Epithelial cell of prostate (primary cell): ENCODE measurements around the gene WNK2.

Experiments used
- DNase-seq: peaks from one replicate; pipeline ENCODE4 v3.0.0-alpha.2; 2011; ENCODE audit warnings: low read depth, low spot score
- H3K27ac ChIP-seq: fragments of 450-650 bp; 2 replicates; pipeline ENCODE4 v1.5.1; 2017; ENCODE audit warnings: mild to moderate bottlenecking

Gene WNK2

DNA sequence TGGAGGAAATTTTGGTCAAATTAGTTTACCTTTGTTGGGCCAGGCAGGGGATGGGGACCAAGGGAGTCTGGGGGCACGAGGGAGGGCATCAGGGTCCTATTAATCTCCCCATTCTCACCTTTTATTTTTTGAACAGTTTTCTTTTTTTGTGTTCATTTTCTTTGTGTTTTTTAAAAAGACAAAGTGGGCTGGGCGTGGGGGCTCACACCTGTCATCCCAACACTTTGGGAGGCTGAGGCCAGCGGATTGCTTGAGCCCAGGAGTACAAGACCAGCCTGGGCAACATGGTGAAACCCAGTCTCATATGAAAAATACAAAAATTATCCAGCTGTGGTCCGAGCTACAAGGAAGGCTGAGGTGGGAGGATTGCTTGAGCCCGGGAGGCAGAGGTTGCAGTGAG is 103.7 kb downstream of the WNK2 start:
- no peak overlapping the region for H3K27ac ChIP-seq
- no peak for DNase-seq

DNA sequence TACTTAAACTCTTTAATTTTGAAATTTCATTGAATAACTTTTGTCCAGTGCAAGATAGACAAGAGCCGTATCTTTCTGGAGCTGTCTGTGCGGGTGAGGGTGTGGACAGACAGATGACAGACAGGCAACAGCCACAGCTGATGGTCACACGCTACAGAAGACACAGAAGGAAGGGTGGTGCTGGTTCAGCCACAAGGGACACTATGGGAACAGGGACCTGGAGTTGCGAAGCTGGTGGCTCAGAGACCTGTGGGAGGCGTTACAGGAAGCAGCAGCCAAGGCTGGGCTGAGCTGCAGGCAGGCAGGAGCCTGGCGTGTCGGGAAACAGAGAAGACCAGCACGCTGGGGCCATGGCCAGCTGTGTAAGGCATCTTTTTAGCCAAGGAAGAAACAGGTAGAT is 104.4 kb downstream of the WNK2 start:
- DNase-seq = no peak
- no peak overlapping the region for H3K27ac ChIP-seq

DNA sequence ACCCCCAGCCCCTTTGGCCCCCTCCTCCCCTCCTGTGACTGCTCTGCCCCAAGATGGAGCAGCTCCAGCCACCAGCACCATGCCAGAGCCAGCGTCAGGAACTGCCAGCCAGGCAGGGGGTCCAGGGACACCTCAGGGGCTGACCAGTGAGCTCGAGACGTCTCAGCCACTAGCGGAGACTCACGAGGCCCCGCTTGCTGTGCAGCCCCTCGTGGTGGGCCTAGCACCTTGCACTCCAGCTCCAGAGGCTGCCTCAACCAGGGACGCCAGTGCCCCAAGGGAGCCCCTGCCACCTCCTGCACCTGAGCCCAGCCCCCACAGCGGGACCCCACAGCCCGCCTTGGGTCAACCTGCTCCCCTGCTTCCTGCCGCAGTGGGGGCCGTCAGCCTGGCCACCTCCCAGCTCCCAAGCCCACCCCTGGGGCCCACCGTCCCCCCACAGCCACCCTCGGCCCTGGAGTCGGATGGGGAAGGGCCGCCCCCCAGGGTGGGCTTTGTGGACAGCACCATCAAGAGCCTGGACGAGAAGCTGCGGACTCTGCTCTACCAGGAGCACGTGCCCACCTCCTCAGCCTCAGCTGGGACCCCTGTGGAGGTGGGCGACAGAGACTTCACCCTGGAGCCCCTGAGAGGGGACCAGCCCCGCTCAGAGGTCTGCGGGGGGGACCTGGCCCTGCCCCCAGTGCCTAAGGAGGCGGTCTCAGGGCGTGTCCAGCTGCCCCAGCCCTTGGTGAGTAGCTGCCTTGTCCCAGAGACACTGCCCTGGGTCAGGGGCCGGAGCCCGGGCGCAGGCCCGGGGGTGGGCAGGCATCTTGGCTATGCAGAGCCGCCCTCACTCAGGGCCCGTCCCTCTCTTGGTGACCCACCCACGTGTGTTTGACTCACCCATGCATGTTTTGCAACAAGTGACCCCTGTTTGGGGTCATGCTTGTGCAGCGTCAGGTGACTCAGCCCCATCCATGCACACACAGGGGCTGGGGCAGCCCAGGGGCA is 105.2 kb downstream of the WNK2 start:
- no peak for DNase-seq
- H3K27ac ChIP-seq = no peak overlapping the region

DNA sequence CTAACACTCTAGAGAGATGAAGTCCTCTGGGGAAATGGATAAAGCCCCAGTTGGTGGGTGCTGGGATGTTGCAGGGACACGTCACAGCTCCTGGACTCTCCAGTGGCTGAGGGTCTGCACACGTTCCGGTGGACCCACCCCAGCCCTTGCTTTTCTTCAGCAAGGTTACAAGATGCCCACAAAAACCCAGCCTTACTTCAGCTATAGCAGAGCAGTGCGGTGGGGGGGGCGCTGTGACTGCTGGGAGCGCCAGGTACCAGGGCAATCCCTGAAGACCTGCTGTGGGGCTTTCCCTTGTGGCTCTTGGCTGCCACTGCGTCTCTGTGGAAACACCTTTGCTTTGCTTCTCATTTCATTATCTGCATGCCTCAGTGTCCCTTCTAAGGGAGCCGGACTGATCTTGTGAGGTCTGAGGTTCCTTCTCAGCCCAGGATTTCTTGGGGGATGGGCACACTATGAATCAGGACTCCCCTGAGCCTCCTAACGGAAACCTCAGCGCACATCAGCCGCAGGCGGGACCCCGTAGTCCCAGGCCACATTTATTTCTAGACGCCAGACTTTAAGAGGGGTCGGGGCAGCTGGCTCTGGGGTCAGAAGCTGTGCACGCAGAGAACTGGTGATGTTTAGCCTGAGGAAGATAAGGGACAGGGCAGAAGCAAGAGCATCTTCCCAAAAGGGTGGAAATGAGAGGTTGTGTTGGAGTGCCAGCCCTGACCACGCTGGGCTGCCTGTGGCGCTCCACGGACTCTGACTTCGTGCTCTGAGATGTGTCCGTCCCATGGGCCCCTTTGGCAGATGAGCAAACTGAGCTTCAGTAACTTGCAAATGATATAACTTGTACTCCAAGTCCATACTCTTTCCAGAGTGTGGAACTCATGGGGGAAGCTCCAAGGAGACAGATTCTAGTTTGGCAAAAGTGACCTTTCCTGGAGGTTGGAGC is 106.8 kb downstream of the WNK2 start:
- H3K27ac ChIP-seq = no peak overlapping the region
- DNase-seq = no peak

DNA sequence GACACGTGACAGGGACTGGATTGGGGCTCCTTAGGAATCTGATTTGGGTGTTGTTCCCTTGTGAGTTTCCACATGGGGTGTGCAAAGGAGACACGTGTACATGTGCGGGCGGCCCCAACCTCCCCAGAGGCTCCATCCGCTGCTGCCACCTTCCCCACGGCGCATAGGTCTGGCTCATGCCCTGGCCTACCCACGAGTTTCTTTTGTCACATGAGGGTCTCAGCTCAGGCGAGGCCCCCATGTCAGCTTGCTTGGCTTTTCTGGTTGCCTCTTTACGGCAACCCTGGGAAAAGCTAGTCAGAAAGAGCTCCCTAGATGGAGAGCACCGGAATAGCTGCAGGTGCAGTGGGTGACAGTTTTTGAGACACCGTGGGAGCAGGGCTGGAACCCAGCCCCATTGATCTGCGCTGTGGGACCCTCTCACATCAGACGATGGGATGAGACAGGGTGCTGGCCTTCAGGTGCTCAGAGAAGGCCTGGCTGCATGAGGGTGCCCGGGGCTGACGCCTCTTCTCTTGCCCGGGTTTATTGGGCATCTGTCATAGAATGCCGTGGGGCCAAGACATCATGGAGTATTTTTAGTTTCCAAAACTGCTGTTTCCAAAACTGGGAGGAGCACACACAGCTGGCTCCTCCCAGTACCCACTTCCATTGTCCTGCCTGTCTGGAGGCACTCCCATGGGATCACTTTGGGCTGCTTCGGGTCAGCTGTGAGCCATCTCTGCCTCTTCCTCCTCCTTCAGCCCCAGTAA is 107.8 kb downstream of the WNK2 start:
- no peak overlapping the region for H3K27ac ChIP-seq
- DNase-seq = no peak

DNA sequence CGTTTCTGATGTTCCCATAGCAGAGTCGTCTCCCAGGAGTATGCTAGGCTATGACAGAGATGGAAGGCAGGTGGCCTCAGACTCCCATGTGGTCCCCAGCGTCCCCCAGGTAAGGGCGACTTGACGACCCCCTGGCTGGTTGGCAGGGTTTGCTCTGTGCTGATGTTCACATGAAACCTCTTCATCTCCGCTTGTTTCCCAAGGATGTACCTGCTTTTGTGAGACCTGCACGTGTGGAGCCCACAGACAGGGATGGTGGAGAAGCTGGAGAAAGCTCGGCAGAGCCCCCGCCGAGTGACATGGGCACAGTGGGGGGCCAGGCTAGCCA is 108.3 kb downstream of the WNK2 start:
- DNase-seq = no peak
- no peak overlapping the region for H3K27ac ChIP-seq

DNA sequence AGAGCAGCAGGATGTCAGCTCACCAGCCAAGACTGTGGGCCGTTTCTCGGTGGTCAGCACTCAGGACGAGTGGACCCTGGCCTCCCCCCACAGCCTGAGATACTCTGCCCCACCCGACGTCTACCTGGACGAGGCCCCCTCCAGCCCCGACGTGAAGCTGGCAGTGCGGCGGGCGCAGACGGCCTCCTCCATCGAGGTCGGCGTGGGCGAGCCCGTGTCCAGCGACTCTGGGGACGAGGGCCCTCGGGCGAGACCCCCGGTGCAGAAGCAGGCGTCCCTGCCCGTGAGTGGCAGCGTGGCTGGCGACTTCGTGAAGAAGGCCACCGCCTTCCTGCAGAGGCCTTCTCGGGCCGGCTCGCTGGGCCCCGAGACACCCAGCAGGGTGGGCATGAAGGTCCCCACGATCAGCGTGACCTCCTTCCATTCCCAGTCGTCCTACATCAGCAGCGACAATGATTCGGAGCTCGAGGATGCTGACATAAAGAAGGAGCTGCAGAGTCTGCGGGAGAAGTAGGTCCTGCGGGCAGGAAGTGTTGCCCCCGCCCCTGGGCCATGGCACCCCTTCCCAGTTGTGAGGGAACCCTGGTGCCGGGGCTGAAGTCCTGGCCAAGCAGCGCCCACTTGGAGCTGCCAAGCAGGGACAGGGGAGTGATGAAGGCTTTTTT is 108.9 kb downstream of the WNK2 start:
- no peak overlapping the region for H3K27ac ChIP-seq
- no peak for DNase-seq

DNA sequence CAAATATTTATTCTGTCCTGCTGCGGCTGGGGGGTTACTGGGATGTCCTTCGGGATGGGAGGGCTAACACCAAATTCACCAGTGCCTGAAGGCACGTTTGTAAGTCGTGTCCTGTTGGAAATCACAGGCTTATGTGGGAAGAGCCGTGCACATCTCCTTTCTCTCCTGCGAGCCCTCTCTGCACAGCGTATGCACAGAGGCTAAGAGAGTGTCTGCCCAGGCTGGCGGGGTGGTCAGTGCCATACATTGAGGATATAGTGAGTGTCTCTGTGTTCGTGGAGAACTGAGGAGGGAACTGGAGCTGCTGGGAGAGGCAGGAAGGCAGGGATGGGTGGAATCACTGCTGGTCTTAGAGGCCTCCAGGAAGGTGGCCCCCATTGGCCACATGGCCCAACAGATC is 110.1 kb downstream of the WNK2 start:
- no peak overlapping the region for H3K27ac ChIP-seq
- no peak for DNase-seq

DNA sequence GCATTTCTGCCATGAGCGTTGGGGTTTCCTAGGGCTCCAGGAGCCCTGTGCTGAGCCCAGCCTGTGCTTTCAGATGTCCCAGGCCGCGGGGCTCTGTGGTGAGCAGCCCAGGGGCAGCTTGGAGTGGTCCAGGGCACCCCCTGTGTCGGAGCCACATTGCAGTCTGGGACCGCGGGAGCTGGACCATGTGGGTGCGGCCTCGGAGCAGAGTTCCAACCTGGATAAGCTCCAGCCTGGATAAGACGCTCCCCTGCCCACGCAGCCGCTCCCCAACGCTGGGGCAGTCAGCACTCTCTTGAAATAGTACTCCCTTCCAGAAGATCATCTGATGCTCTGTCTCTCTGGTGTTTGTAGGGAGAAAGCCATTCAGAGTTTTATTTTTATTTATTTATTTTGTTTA is 111.1 kb downstream of the WNK2 start:
- DNase-seq = no peak
- H3K27ac ChIP-seq = no peak overlapping the region

DNA sequence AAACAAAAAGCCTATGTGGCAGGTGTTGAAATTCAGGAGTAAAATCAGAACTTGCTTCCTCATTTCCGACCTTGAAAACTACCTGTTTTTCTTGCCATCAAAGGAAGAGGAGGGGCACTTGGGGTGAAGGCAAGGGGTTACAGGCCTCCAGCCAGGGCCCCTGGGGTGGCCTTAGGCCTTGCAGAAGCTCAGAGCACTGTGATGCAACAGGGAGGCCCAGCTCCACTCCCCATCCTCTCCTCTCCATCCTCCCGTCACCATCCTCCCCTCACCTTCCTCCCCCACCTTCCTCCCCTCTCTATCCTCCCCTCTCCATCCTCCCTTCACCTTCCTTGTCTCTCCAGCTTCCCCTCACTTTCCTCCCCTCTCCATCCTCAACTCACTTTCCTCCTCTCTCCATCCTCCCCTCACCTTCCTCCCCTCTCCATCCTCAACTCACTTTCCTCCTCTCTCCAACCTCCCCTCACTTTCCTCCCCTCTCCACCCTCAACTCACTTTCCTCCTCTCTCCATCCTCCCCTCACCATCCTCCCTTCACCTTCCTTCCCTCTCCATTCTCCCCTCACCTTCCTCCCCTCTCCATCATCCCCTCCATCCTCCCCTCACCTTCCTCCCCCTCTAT is 111.6 kb downstream of the WNK2 start:
- DNase-seq = no peak

DNA sequence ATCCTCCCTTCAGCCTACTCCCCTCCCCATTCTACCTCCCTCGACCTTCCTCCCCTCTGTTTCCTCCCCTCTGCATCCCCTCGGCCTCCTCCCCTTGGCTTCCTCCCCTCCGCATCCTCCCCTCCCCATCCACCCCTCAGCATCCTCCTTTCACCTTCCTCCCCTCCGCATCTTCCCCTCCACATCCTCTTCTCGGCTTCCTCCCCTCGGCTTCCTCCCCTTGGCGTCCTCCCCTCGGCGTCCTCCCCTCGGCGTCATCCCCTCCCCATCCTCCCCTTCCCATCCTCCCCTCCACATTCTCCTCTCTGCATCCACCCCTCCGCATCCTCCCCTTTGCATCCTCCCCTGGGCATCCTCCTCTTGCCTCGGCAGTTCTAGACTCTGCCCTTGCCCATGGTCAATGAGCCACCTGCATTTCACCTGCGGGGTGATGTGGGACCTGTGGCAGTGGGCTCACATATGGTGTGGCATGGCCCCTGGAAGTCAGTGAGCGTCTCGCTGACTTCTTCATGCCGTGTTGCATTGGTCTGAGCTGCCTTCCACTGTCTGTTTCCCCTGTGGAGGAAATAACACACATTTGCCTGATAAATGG is 113.0 kb downstream of the WNK2 start:
- H3K27ac ChIP-seq = no peak overlapping the region
- no peak for DNase-seq

More for the DNA sequence above, 111.6 kb downstream of the WNK2 start:
- H3K27ac ChIP-seq = no peak overlapping the region

DNA sequence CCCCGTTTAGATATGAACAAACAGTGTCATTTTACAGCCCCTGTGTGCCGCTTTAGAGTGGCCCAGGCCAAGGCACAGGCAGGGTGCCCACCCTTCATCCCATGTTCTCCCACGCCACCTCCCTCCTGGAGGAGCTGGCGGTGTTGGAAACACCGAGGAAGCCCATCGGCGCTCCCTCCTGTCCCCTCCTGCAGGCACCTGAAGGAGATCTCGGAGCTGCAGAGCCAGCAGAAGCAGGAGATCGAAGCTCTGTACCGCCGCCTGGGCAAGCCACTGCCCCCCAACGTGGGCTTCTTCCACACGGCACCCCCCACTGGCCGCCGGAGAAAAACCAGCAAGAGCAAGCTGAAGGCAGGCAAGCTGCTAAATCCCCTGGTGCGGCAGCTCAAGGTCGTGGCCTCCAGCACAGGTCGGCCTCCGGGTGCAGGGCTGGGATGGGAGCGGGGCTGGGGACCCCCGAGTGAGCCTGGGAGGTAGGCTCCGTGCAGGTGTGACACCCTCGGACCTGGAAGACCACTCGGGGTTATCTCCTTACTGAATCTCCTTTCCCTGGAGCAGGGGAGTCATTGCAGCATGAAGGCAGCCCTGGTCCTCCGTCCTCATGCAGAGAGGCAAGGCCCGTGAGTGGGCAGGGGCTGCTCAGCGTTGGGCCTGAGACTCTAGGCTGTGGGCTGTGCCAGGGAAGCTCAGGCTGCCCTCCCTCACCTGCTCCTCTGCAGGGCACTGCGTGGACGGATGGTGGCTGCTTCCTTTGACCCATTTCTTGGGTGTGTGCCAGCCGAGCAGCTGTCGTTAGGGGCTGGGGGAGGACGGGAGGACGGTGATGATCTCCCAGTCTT is 113.9 kb downstream of the WNK2 start:
- no peak for DNase-seq

DNA sequence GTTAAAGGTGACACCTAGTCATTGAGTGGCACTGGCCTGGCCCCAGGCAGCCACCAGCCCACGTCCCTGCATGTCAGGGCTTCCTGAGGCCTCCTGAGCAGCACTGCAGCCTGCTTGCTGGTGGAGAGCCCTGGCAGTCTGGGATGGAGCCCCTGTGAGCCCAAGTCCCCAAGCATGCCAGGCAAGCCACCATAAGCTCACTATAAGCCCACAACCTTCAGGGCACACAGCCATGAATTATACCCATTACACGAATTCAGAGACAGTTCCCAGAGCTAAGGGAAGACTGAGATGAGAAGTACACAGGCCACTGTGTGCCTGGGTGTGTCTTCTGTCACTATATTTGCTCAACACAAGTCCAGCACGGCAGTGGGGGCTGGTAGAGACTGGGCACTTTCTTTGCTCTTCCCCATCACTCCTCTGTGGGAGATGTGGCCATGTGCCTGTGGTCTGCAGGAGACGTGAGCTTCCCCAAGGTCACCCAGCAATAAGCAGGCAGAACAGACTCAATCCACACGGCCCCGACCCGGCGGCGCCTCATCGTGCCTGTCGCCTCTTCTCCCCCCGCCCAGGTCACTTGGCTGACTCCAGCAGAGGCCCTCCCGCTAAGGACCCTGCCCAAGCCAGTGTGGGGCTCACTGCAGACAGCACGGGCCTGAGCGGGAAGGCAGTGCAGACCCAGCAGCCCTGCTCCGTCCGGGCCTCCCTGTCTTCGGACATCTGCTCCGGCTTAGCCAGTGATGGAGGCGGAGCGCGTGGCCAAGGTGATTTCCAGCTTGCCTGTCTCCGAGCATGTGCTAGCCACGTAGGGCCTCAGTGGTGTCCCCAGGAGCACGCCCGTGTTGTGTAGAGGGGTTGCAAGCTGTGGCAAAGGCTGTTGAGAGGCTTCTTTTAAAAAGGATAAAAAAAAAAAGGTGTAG is 114.8 kb downstream of the WNK2 start:
- no peak overlapping the region for H3K27ac ChIP-seq
- DNase-seq = no peak

More for the DNA sequence above, 113.9 kb downstream of the WNK2 start:
- no peak overlapping the region for H3K27ac ChIP-seq

DNA sequence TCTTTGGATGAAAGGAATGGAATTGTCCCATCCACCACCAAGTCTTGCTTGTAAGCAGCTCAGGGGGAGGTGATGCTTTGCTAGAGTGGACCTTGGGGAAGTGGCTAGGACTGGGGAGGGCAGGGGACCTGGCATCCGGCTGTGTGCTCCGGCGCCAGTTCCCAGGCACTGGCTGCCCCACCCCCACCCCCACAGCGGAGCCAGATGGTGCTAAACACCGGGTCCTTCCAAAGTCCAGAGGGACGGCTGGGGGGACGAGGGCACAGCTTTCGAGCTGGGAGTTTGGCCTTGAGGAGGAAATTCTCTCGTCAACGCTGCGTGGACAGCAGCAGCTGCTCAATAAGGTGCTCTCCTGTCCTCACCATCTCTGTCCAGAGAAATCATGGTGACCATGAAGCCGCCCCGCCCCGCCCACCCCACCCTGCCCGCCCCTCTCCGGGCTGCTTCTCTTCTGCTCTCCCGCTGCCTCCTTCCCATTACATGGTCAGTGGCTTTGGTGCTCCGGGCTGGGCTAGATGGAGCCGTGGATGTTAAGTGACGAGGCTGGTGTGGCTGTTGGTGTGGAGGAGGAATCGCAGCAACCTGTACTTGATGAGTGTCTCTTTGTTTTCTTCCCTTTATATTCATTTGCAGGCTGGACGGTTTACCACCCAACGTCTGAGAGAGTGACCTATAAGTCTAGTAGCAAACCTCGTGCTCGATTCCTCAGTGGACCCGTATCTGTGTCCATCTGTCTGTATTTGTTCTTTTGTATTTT is 115.7 kb downstream of the WNK2 start:
- no peak overlapping the region for H3K27ac ChIP-seq
- DNase-seq = no peak

DNA sequence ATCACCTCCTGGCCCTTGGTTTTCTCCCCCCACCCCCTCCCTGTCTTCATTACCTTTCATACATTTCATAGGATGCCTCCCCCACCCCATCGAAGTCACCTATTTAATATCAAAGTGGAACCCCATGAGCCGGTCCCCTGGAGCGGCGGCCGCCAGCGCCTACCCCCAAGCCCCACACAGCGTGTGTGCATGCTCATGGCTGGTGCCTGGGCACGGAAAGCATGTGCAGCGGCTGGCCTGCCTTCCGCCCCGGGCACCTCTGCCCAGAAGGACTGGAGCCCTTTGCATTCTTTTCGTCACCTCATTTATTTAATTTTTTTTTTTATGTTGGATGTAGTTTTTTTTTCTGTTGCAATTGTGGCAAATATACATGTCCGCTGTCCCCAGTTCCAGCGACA is 116.2 kb downstream of the WNK2 start:
- H3K27ac ChIP-seq = no peak overlapping the region
- DNase-seq = no peak

DNA sequence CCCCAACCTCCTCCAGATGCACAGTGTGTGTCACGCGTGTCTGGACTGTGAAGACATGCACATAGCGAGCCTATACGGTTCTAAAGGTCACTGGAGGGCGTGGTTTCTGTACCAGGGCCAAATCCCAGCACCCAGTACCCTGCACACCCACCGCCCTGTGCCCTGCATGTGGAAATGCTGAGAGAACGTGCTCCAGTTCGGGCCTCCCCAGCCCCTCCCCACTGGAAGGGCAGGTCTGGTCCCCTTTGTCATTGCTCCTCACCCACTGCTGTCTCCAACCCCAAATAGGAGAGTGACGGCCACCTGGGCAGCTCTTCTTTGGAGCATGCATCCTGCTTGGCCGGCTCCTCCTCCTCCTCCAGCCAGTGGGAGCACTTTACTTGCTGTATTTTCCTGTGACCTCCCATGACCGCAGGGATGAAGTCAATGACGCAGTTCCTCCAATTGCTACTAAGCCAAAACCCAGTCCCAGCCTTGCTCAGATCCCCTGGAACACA is 116.7 kb downstream of the WNK2 start:
- no peak overlapping the region for H3K27ac ChIP-seq
- no peak for DNase-seq
